Ovary (tissue), 3 donors: ENCODE results near the gene ADGRD1.

Experiments used
- CTCF ChIP-seq, 3 donors: fragments of 450-650 bp in 2 of 3; fragments of 200-600 bp in 1 of 3; IDR thresholded peaks; one replicate each; pipeline versions ENCODE4 v1.5.1 to v1.8.0; 2016 to 2022; ENCODE audit warnings: antibody characterized with exemption in 3 of 3, mild to moderate bottlenecking in 1 of 3
- POLR2A ChIP-seq: fragments of 450-650 bp; IDR thresholded peaks from one replicate; pipeline ENCODE4 v1.6.1; 2017; ENCODE audit warnings: antibody characterized with exemption, mild to moderate bottlenecking, moderate library complexity
- donor health status: DM: no; HTN: no; CAD: no.

GRCh38 chr12:131089531-131090273 is 136.0 kb downstream of the ADGRD1 start:
- TF ChIP-seq CTCF (IDR thresholded peaks at IDR 0.05), result no peak
- no peak for TF ChIP-seq POLR2A
